IMR-90 (cell line): ENCODE measurements around the gene OPRL1. TPM values are rescaled to one million over a fixed set of nuclear protein-coding genes. Genes with fewer than 3 reads are reported as not detected.
A peak's percentile ranks its signal among the peaks of the same experiment; 100 is the strongest.

Experiments
- ATAC-seq: fragments of 200-7000 bp; cut with Tn5 transposase; 2 replicates; pipeline ENCODE4 v1.9.1; 2020; ENCODE audit warnings: low read depth, mild to moderate bottlenecking, moderate library complexity
- BruUV-seq: library from RNA; stranded (reverse); fragments of 400-500 nt; replicated peaks from 2 replicates; lab custom pipeline; 2021; lab: Mats Ljungman, UMichigan
- CTCF ChIA-PET: fragments of 300-600 bp; formaldehyde crosslinking; extraction: SDS; loops from one replicate; lab custom pipeline; 2021; ENCODE audit warnings: antibody characterized with exemption; lab: Yijun Ruan, JAX
- POLR2A ChIA-PET: fragments of 300-600 bp; sonication (Branson Sonifier 250); formaldehyde crosslinking; loops from one replicate; lab custom pipeline; 2022; ENCODE audit warnings: antibody characterized with exemption; ENCODE audit not compliant: unreplicated experiment; lab: Charles Lee
- DNase-seq: peaks from one replicate; pipeline ENCODE4 v3.0.0; 2013
- H2AFZ ChIP-seq: replicated peaks from 2 replicates; pipeline ENCODE3; 2013; ENCODE audit warnings: low read length, mild to moderate bottlenecking; ENCODE audit not compliant: poor library complexity
- H2AK5ac ChIP-seq: 2 replicates; pipeline ENCODE4 v1.6.1; 2013; ENCODE audit warnings: low read depth, low read length, inconsistent platforms
- H2AK9ac ChIP-seq: replicated peaks from 2 replicates; pipeline ENCODE3; 2013; ENCODE audit warnings: mild to moderate bottlenecking, low read depth, low read length, moderate library complexity; ENCODE audit not compliant: poor library complexity
- H2BK120ac ChIP-seq: 2 replicates; pipeline ENCODE4 v1.6.1; 2013; ENCODE audit warnings: low read depth, low read length, inconsistent platforms
- H2BK15ac ChIP-seq: 3 replicates; pipeline ENCODE4 v1.6.1; 2013; ENCODE audit warnings: low read depth, low read length, inconsistent platforms
- H2BK20ac ChIP-seq: 2 replicates; pipeline ENCODE4 v1.6.1; 2013; ENCODE audit warnings: low read depth, mild to moderate bottlenecking, inconsistent platforms, low read length, moderate library complexity
- H2BK5ac ChIP-seq: 2 replicates; pipeline ENCODE4 v1.6.1; 2013; ENCODE audit warnings: mild to moderate bottlenecking, low read depth, low read length, inconsistent platforms; ENCODE audit not compliant: poor library complexity, severe bottlenecking
- H3K14ac ChIP-seq: replicated peaks from 2 replicates; pipeline ENCODE4 v1.6.1; 2013; ENCODE audit warnings: low read depth, low read length, inconsistent platforms
- H3K18ac ChIP-seq: 2 replicates; pipeline ENCODE4 v1.6.1; 2013; ENCODE audit warnings: low read depth, low read length, control low read depth
- H3K23ac ChIP-seq: 2 replicates; pipeline ENCODE4 v1.6.1; 2013; ENCODE audit warnings: low read depth, low read length, inconsistent platforms
- H3K27ac ChIP-seq: 2 replicates; pipeline ENCODE4 v1.5.1; 2013; ENCODE audit warnings: mild to moderate bottlenecking, control low read depth, low read length; ENCODE audit not compliant: insufficient read depth
- H3K27me3 ChIP-seq: 2 replicates; pipeline ENCODE4 v1.6.1; 2013; ENCODE audit warnings: low read length; ENCODE audit not compliant: control insufficient read depth, insufficient read depth
- H3K36me3 ChIP-seq: 2 replicates; pipeline ENCODE4 v1.6.1; 2013; ENCODE audit warnings: low read length, mixed read lengths; ENCODE audit not compliant: control insufficient read depth, insufficient read depth
- H3K4ac ChIP-seq: 2 replicates; pipeline ENCODE4 v1.6.1; 2013; ENCODE audit warnings: low read depth, low read length, inconsistent platforms
- H3K4me1 ChIP-seq: 2 replicates; pipeline ENCODE4 v1.6.1; 2013; ENCODE audit warnings: low read length, mixed read lengths; ENCODE audit not compliant: control insufficient read depth, insufficient read depth
- H3K4me2 ChIP-seq: 2 replicates; pipeline ENCODE4 v1.6.1; 2013; ENCODE audit warnings: low read depth, mild to moderate bottlenecking, control low read depth, low read length, moderate library complexity
- H3K4me3 ChIP-seq: 2 replicates; pipeline ENCODE4 v1.5.1; 2013; ENCODE audit warnings: low read depth, mild to moderate bottlenecking, control low read depth, low read length, moderate library complexity; ENCODE audit not compliant: insufficient read depth
- H3K56ac ChIP-seq: 2 replicates; pipeline ENCODE4 v1.6.1; 2013; ENCODE audit warnings: low read length, inconsistent platforms; ENCODE audit not compliant: insufficient read depth; ENCODE audit errors: extremely low read depth
- H3K79me1 ChIP-seq, 2 experiments: 2 replicates each; pipeline ENCODE4 v1.6.1; 2013; ENCODE audit warnings: low read length in 2 of 2, inconsistent platforms in 1 of 2, low read depth in 1 of 2
- H3K9ac ChIP-seq: 2 replicates; pipeline ENCODE4 v1.6.1; 2013; ENCODE audit warnings: low read depth, low read length, control low read depth
- H3K9me1 ChIP-seq: 2 replicates; pipeline ENCODE4 v1.6.1; 2013; ENCODE audit warnings: low read length, inconsistent platforms; ENCODE audit not compliant: insufficient read depth
- H3K9me3 ChIP-seq: 2 replicates; pipeline ENCODE4 v1.6.1; 2013; ENCODE audit warnings: low read length; ENCODE audit not compliant: control insufficient read depth, insufficient read depth
- H4K20me1 ChIP-seq: 2 replicates; pipeline ENCODE4 v1.6.1; 2013; ENCODE audit warnings: low read length, inconsistent platforms; ENCODE audit not compliant: insufficient read depth
- H4K5ac ChIP-seq: 2 replicates; pipeline ENCODE4 v1.6.1; 2013; ENCODE audit warnings: mild to moderate bottlenecking, low read depth, low read length, control low read depth
- H4K8ac ChIP-seq, 2 experiments: 2 replicates each; pipeline ENCODE4 v1.6.1; 2013; ENCODE audit warnings: low read depth in 2 of 2, low read length in 2 of 2, control low read depth in 1 of 2, inconsistent platforms in 1 of 2
- H4K91ac ChIP-seq: 2 replicates; pipeline ENCODE4 v1.6.1; 2013; ENCODE audit warnings: low read depth, low read length, inconsistent platforms; ENCODE audit not compliant: insufficient read depth
- BHLHE40 ChIP-seq: fragments of 150-350 bp; IDR thresholded peaks from 2 replicates; pipeline ENCODE4 v1.6.1; 2016; ENCODE audit warnings: mild to moderate bottlenecking, low read depth, low read length
- CEBPB ChIP-seq: IDR thresholded peaks from 2 replicates; pipeline ENCODE4 v1.6.1; 2012; ENCODE audit warnings: low read depth, low read length, improper control_type of control experiment
- CHD1 ChIP-seq: IDR thresholded peaks from 2 replicates; pipeline ENCODE4 v1.6.1; 2012; ENCODE audit warnings: low read depth, low read length, improper control_type of control experiment
- CTCF ChIP-seq: conservative IDR thresholded peaks from 2 replicates; pipeline ENCODE4 v1.5.1; 2012; ENCODE audit warnings: mild to moderate bottlenecking, low read depth, low read length, improper control_type of control experiment
- FOS ChIP-seq: fragments of 150-350 bp; IDR thresholded peaks from 2 replicates; pipeline ENCODE4 v1.6.1; 2016; ENCODE audit warnings: low read depth, low read length
- MAFK ChIP-seq: IDR thresholded peaks from 2 replicates; pipeline ENCODE4 v1.6.1; 2012; ENCODE audit warnings: low read depth, low read length, improper control_type of control experiment
- MAZ ChIP-seq: IDR thresholded peaks from 2 replicates; pipeline ENCODE4 v1.6.1; 2012; ENCODE audit warnings: low read depth, mild to moderate bottlenecking, low read length, improper control_type of control experiment, moderate library complexity, borderline replicate concordance
- MXI1 ChIP-seq: IDR thresholded peaks from 2 replicates; pipeline ENCODE4 v1.6.1; 2012; ENCODE audit warnings: low read depth, mild to moderate bottlenecking, low read length, moderate library complexity, borderline replicate concordance
- NFE2L2 ChIP-seq: fragments of 150-350 bp; IDR thresholded peaks from 2 replicates; pipeline ENCODE4 v1.6.1; 2016; ENCODE audit warnings: low read depth, mild to moderate bottlenecking, low read length
- POLR2A ChIP-seq: IDR thresholded peaks from 2 replicates; pipeline ENCODE4 v1.6.1; 2012; ENCODE audit warnings: mild to moderate bottlenecking, low read depth, low read length
- RAD21 ChIP-seq: IDR thresholded peaks from 2 replicates; pipeline ENCODE4 v1.6.1; 2012; ENCODE audit warnings: low read length, improper control_type of control experiment
- RCOR1 ChIP-seq: IDR thresholded peaks from 2 replicates; pipeline ENCODE4 v1.6.1; 2012; ENCODE audit warnings: mild to moderate bottlenecking, low read length, improper control_type of control experiment; ENCODE audit not compliant: insufficient replicate concordance
- RFX5 ChIP-seq: IDR thresholded peaks from 2 replicates; pipeline ENCODE4 v1.8.0; 2012; ENCODE audit warnings: low read depth, mild to moderate bottlenecking, low read length, moderate library complexity
- SMC3 ChIP-seq: fragments of 150-350 bp; IDR thresholded peaks from 2 replicates; pipeline ENCODE4 v1.6.1; 2016; ENCODE audit warnings: low read depth, mild to moderate bottlenecking, antibody characterized with exemption, low read length, moderate library complexity
- WGBS, 2 experiments: methylation state at CpG; one replicate each; pipeline versions ENCODE4 v1.1.5 to v1.1.7; 2013; ENCODE audit warnings: missing lambda C conversion rate in 2 of 2; ENCODE audit not compliant: insufficient read length in 1 of 2; ENCODE audit errors: extremely low coverage in 2 of 2; 5-methylcytosine and 5-hydroxymethylcytosine counted together
- dilution Hi-C: fragments of 300-500 bp; cut with HindIII; formaldehyde crosslinking; loops from one replicate; pipeline ENCODE4 v1.14.3; 2018; ENCODE audit warnings: low sequenced_read_pairs; ENCODE audit not compliant: unreplicated experiment
- in situ Hi-C: fragments of 300-500 bp; cut with MboI; formaldehyde crosslinking; loops from 3 replicates; pipeline ENCODE4 v1.14.3; 2019; ENCODE audit warnings: low sequenced_read_pairs, inconsistent platforms, mixed read lengths
- intact Hi-C: fragments of 100-400 bp; cut with micrococcal nuclease; formaldehyde crosslinking; loops from 2 replicates; pipeline ENCODE4 v1.10.0; 2022
- polyA plus RNA-seq, 3 experiments: library from polyadenylated mRNA; depleted of rRNA; stranded (reverse); fragments of >200 nt; gene quantifications; 2 replicates each; pipeline ENCODE4 v1.2.3, GENCODE V29; 2012; ENCODE audit warnings: low replicate concordance in 1 of 3
- total RNA-seq: library from RNA; depleted of rRNA; stranded (reverse); fragments of >200 nt; gene quantifications from 2 replicates; pipeline ENCODE4 v1.2.3, GENCODE V29; 2012
- TF ChIP-seq, protein P1 (sequence below): fragments of 150-350 bp; IDR thresholded peaks from 2 replicates; pipeline ENCODE4 v1.6.1; 2016; ENCODE audit warnings: low read depth, mild to moderate bottlenecking, low read length, moderate library complexity, borderline replicate concordance
- TF ChIP-seq, protein P2 (sequence below): fragments of 150-350 bp; IDR thresholded peaks from 2 replicates; pipeline ENCODE4 v1.6.1; 2017; ENCODE audit warnings: mild to moderate bottlenecking, antibody characterized with exemption, low read length, low read depth

OPRL1 gene
- total and polyA plus RNA-seq, 2 of the 4 experiments (the other 2 are of a cell fraction), result 0.36 to 1.2 TPM

DNA sequence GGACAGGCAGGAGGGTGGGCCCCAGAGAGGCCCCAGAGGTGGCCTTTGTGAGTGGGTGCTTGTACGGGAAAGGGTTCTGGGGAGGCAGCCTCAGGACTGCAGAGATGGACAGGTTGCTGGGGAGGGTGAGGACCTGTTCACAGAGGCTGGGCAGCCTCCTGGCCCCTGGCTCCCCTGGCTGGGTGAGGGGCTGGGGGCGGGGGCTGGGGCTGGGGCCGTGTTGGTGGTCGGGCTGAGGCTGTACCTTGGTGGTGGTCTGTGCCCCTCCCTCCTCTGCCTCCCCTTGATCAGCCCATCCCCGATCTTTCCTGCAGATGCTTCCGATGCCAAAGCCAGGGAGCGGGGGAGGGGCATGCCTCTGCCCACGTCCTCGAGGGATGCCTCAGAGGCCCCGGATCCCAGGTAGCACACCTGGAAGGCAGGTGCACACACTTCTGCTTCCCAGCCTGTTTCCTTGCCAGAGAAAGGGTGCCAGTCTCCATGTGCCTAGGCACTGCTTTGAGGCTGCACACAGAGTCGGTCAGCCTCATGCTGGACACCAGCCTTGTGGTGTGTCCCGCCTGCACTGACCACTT is 12.1 kb upstream of the OPRL1 start:
- no peak overlapping the region for H3K14ac ChIP-seq
- no peak overlapping the region for H2AFZ ChIP-seq
- TF ChIP-seq RFX5 (no peak), NFE2L2 (no peak), MAZ (no peak), SMC3 (no peak), BHLHE40 (no peak), RCOR1 (no peak), POLR2A (no peak), CHD1 (no peak), MXI1 (no peak), FOS (no peak), RAD21 (no peak), MAFK (no peak), CTCF (no peak), CEBPB (no peak)
- TF ChIP-seq, protein P1, sequence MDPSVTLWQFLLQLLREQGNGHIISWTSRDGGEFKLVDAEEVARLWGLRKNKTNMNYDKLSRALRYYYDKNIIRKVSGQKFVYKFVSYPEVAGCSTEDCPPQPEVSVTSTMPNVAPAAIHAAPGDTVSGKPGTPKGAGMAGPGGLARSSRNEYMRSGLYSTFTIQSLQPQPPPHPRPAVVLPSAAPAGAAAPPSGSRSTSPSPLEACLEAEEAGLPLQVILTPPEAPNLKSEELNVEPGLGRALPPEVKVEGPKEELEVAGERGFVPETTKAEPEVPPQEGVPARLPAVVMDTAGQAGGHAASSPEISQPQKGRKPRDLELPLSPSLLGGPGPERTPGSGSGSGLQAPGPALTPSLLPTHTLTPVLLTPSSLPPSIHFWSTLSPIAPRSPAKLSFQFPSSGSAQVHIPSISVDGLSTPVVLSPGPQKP, result no peak
- TF ChIP-seq, protein P2, sequence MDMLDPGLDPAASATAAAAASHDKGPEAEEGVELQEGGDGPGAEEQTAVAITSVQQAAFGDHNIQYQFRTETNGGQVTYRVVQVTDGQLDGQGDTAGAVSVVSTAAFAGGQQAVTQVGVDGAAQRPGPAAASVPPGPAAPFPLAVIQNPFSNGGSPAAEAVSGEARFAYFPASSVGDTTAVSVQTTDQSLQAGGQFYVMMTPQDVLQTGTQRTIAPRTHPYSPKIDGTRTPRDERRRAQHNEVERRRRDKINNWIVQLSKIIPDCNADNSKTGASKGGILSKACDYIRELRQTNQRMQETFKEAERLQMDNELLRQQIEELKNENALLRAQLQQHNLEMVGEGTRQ, result no peak
- H3K27ac ChIP-seq, result no peak overlapping the region
- H3K4me1 ChIP-seq, result peaks cover 20% of the 10 kb centered on the region
- intact Hi-C loops, result no loop called here
- POLR2A ChIA-PET, result no interaction called here
- H2BK15ac ChIP-seq, result no peak overlapping the region
- in situ Hi-C loops, result no loop called here
- H3K9me1 ChIP-seq, result peaks cover 13% of the 10 kb centered on the region
- peaks cover 11% of the 10 kb centered on the region; the same call in 1 of the 2 replicates for H3K36me3 ChIP-seq
- H2AK5ac ChIP-seq, result no peak overlapping the region
- no TSS peak for BruUV-seq
- no peak overlapping the region for H3K23ac ChIP-seq
- H4K91ac ChIP-seq, result no peak overlapping the region
- no peak overlapping the region for H2BK120ac ChIP-seq
- no peak overlapping the region for H4K8ac ChIP-seq
- dilution Hi-C loops, result no loop called here
- no peak overlapping the region for H2BK5ac ChIP-seq
- no peak overlapping the region for H3K4ac ChIP-seq
- no peak overlapping the region for H4K5ac ChIP-seq
- H4K20me1 ChIP-seq, result peaks cover 15% of the 10 kb centered on the region
- no peak overlapping the region for H3K9ac ChIP-seq
- no peak overlapping the region for H3K4me3 ChIP-seq
- no peak overlapping the region for H3K18ac ChIP-seq
- no peaks in the 10 kb centered on the region for H3K27me3 ChIP-seq
- ATAC-seq (no peak), DNase-seq (no peak)
- CTCF ChIA-PET, result no interaction called here
- no peak overlapping the region for H2BK20ac ChIP-seq
- H3K79me1 ChIP-seq, result peaks cover 7 to 31% of the 10 kb centered on the region in 2 experiments; a peak in 3 of 4 replicates
- no peak overlapping the region for H3K4me2 ChIP-seq
- H2AK9ac ChIP-seq, result peak overlapping the region; percentile 81
- H3K56ac ChIP-seq, result no peak overlapping the region
- H3K9me3 ChIP-seq, result no peaks in the 10 kb centered on the region
- 86% methylated on average over 7 of the region's 12 CpGs; no CpG with 5 or more reads in 1 of the 2 experiments for WGBS, 2 experiments
